Measurements from ENCODE around the gene RGS14.
"Not testable (repeated sequence)": the region's sequence is repeated elsewhere in the genome, so short reads cannot be mapped to it uniquely, and the experiment has no call there.

RGS14 gene

DNA sequence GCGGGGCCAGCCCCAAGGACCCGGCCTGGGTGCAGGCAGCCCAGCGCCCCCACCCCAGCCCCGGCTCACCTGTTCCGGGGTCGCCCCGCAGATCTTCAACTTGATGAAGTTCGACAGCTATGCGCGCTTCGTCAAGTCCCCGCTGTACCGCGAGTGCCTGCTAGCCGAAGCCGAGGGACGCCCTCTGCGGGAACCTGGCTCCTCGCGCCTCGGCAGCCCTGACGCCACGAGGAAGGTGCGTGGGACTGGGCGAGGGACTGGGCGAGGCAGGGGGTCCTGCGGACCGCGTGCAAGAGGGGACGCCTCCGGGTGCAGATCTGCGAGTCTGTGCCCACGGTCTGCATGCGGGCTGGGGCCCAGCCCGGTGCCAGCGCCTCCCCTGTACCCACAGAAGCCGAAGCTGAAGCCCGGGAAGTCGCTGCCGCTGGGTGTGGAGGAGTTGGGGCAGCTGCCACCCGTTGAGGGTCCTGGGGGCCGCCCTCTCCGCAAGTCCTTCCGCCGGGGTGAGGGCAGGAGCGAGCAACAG is 9.7 kb downstream of the RGS14 start:
- no peak for DNase-seq

DNA sequence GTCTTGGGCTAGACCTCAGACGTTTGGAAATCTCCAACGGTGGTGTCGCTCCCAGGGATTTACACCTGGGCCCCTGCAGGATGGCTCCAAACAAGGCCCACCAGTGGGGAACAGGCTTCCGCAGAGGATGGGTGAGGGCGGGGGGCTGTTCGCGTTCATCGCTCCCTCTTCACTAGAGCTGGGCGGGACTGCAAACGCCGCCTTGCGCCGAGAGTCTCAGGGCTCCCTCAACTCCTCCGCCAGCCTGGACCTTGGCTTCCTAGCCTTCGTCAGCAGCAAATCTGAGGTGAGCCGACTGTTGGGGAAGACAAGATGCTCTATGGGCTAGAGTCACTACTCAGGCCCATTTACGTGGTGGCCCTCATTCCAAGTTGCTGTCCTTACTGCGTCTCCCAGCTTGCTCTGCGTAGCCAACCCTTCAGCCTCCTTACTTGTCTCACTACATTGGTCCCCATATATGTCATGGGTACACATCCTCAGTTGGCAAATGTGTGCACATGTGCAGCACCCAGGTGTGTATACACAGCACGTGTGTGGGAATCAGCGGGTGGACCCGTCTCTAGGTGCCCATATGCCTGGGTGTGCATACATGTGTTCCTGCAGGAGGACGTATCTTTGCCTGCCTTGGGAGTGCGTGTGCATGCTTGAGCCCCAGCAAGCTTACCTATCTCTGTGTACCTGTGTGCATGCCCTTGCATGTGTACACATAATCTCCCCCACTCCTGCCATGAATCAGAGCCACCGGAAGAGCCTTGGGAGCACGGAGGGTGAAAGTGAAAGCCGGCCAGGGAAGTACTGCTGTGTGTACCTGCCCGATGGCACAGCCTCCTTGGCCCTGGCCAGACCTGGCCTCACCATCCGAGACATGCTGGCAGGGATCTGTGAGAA is 10.5 kb downstream of the RGS14 start:
- DNase-seq: no peak

DNA sequence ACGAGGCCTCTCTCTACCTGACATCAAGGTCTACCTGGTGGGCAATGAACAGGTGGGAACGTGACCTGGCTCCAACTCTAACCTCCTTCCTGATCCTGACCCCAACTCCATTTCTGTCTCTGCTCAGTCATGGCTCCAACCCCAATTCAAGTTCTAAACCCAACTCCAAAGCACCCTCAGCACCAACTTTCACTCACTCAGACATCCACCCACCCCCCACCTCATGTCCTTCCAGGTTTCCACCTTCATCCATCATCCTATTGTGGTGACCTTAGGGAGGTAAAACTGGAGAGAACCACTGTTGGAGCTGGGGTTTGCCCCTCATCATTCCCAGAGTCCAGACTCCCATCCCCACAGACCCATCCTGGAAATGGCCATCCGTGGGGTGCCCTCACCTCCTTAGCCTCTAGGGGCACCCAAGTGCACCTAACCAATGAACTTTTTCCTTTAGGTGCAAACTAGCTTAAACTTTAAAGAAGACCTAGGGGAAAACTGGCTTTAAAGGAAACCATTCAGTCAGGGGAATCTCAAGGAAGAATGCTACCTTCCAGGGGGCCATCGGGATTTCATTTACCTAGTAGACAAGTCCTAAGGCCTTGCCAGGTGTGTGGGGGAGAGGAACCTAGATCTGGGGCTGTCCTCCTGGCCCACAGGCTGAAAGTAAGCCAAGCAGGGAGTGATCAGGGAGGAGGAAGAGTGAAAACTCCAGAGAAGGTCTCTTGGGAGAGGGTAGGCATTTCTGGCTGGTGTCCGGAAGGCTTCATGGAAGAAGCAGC is 11.3 kb downstream of the RGS14 start:
- no peak for DNase-seq

DNA sequence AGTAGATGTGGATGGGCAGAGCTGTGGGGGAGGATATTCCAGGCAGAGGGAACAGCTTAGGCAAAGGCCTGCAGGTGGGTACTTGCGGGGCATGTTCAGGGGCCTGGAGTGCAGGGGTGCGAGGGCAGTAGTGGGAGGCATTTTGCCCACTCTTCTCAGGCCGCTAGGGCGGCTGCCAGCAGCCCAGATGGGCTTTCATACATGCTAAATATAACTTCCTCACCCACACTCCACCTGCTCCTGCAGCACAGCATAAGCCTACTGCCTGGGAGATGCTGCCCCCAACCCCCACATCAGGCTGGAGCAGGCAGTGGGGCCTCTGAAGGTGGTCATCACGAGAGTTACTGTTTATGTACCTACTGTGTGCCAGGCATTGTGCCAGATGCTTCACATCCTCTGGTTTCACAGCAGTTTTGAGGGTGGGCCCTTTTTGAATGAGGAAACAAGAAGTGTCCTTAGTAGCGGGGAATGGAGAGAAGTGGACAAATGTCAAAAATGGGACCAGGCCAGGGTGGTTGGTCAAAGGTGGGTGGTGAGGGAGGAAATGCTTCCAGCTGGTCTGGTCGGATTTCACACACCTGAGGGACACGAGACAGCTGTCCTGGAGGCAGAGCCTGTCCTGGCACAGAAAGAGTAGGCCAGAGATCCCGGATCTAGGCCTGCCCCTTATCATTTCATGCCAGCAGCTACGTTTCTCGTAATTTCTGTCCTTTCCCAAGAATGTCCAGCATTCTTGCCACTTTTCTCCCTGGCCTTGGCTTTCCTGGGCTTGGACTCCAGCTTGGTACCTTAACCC is 12.1 kb downstream of the RGS14 start:
- DNase-seq: no peak

DNA sequence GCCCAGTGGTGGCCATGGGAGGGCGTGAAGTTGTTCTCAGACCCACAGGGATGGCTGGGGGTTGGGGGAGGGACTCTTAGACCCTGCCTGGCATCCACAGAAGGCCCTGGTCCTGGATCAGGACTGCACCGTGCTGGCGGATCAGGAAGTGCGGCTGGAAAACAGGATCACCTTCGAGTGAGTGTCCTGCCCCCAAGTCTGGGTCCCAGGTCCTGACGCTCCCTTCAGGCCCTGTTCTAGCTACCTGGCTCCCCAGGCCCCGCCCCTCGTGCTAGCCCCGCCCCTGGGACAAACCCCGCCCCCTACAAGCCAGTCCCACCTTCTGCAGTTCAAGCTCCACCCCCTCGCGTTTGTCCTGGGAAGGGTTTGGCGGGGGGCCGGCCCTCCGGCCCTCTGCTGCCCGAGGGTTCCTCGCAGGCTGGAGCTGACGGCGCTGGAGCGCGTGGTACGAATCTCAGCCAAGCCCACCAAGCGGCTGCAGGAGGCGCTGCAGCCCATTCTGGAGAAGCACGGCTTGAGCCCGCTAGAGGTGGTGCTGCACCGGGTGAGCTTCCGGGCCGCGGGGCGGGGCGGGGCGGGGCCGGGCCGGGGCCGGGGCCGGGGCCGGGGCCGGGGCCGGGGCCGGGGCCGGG is 12.9 kb downstream of the RGS14 start:
- no peak for DNase-seq

DNA sequence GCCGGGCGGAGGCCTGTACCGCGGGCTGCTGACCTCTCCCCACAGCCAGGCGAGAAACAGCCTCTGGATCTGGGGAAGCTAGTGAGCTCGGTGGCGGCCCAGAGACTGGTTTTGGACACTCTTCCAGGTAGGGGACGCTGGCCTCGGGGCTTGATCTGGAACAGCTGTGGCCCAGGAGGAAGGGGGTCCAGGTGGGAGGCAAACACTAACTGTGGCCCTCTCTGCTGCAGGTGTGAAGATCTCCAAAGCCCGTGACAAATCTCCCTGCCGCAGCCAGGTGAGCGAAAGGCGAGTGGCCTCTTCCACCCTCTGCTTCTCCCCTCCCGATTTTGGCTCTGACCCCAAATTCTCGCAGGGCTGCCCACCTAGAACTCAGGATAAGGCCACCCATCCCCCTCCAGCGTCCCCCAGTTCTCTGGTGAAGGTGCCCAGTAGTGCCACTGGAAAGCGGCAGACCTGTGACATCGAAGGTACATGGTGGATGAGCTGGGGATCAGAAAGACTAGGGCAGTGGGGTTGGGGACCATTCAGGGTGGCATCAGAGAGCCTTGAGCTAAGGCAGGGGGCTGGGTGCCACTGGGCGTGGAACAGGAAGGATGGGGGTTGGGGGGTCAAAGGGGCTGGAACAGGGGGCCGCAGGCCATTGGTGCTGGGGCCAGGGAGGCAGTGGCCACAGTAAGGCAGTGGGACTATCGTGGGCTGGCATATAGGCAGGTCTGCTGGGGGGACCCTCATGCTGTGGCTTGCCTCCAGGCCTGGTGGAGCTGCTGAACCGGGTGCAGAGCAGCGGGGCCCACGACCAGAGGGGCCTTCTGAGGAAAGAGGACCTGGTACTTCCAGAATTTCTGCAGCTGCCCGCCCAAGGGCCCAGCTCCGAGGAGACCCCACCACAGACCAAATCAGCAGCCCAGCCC is 13.7 kb downstream of the RGS14 start:
- no peak for DNase-seq

DNA sequence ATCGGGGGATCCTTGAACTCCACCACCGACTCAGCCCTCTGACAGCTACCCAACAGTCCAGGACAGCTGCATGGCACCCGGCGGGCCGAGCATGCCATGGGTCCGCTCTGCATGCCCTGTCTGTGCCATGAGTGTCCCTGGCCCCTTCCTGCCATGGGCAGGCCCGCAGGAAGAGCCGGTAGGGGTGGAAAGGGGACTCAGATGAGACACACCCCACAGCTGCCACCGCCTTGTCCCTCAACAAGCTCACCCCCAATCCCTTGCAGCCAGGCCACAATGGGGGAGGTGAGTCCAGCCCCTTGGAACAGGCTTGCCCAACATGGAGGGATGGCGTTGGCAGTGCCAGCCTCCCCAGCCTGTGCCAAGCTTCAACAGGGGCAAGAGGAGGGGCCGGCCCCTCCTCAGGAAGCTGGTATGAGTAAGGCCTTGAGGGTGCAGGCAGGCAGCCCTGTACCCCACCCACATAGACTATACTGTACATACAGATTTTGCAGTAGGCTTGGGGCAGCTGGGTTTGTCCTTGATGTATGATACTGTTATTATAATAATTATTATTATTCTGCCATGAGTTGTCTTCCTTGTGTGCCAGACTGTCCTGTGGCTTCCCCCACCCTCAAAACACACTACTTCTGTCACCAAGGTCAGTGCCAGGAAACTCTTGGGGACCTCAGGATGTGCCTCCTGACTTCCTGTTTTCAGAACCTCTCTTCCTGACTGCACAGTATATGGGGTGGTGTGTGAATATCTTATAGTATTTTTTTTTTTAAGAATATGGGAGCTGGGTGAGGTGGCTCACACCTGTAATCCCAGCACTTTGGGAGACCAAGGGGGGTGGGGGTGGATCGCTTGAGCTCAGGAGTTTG is 14.5 kb downstream of the RGS14 start:
- DNase-seq: no peak

DNA sequence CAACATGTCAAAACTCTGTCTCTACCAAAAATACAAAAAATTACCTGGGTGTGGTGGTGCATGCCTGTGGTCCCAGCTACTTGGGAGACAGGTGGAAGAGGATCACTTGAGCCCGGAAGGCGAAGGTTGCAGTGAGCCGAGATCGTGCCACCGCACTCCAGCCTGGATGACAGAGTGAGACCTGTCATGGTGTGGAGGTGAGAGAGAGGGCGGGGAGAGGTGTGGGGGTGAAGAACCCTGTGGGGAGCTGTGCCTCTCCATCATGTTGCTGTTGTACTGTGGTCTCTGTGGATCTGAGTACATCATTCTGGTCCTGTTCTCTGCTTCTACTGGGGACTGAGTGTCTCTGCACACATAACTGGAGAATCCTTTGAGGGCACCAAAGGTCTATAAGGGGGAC is 15.2 kb downstream of the RGS14 start:
- DNase-seq: no peak

DNA sequence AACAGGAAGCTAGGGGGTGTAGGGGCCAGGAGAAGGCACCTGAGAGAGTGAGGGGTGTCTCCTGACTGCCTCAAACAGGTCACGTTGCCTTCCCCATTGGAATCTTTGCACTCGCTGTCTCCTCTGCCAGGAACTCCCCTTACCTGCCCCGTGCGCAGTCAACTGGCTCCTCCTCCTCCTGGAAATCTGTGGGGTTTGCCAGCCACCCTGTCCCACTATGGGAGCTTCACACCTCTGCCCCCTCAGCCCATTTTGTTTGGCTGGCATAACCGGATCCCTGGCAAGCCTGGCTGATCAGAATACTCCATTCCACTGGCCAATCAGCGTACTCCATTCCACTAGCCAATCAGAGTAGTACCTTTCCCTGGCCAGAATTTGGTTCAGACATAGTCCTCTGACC is 16.1 kb downstream of the RGS14 start:
- DNase-seq: no peak

DNA sequence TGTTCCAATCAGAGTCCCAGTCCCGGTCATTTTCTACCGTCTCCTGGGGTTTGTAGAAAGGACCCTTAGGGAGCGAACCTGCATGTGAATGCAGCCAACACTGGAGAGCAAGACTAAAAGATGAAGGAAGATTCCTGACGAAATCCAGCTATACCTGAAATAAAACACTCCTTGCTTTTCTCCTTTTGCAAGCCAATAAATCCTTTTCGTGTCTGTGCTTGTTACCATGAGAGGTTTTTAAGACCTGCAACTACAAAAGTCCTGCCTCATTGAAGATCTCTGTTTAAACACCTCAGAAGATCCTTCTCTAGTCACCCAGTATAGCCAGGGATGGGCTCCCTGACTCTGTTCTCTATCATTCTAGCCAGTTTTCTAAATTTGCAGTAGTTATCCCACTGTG is 16.5 kb downstream of the RGS14 start:
- DNase-seq: no peak

DNA sequence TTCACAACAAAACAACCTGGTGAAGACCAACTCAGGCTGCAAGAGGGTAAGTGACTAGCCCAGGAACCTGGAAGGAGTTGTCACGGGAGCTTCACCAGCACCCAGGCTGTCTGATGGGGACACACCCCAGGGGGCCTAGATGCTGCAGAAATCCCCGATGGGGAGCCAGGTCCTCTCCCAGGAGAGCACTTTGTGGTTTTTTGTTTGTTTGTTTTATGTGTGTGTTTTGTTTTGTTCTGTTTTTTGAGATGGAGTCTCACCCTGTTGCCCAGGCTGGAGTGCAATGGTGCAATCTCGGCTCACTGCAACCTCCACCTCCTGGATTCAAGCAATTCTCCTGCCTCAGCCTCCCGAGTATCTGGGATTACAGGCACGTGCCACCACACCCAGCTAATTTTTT is 17.8 kb downstream of the RGS14 start:
- DNase-seq: not testable (repeated sequence)

DNA sequence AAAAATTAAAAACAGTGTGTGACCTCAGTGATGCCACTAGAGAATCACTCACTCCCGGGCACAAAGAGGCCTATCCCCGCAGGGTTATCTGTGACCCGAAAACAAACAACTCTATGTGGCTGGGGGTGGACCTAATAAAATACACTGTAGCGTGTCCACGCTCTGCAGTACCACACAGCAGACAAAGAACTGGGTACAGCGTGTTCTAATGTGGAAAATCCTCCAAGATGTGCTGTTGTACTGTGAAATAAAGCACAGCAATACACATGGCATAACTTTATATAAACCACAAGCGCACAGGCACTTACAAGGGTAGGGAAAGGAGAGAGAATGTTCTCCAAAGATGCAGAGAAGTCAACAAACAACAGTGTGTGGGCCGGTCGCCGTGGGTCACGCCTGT is 18.4 kb downstream of the RGS14 start:
- DNase-seq: no peak

DNA sequence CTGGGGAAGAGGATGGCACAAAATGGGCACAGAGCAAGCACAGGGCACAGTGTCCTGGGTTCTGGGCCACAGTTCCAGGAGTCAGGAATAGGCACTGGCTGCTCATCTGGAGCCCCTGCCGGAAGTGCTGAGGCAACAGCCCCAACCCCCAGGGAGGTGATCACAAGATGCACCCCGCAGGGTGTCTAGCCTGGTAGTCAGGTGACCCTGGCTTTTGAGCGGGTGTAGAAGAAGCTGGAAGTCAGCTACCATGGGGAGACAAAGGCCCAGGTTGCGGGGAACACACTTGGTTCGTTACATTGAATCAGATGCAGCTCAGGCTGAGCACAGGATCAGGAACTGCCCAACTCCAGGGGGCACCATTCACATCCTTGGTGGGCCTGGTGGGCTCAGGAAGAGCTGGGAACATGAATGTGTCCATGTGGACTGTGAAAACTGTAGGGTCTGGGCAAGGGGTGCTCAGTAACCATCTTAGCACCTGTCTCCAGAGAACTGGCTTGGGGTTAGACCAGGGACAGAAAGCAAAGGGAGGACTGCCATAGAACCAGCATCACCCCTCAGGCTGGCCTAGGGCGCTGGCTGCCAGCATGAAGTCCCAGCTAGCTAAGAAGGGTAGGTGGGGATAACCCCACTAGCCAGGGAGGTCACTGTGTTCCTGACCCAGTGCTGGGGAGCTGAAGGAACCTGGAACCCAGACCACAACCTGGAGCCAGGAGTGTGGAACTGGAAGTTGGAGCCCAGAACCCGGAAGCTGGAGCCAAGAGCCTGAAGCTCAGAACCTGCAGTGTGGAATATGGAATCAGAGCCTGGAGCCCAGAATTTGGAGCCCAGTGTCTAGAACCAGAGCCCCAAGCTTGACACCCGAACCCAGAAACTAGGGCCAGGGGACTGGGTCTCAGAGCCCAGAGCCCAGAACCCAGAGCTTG is 20.4 kb downstream of the RGS14 start:
- no peak for DNase-seq

DNA sequence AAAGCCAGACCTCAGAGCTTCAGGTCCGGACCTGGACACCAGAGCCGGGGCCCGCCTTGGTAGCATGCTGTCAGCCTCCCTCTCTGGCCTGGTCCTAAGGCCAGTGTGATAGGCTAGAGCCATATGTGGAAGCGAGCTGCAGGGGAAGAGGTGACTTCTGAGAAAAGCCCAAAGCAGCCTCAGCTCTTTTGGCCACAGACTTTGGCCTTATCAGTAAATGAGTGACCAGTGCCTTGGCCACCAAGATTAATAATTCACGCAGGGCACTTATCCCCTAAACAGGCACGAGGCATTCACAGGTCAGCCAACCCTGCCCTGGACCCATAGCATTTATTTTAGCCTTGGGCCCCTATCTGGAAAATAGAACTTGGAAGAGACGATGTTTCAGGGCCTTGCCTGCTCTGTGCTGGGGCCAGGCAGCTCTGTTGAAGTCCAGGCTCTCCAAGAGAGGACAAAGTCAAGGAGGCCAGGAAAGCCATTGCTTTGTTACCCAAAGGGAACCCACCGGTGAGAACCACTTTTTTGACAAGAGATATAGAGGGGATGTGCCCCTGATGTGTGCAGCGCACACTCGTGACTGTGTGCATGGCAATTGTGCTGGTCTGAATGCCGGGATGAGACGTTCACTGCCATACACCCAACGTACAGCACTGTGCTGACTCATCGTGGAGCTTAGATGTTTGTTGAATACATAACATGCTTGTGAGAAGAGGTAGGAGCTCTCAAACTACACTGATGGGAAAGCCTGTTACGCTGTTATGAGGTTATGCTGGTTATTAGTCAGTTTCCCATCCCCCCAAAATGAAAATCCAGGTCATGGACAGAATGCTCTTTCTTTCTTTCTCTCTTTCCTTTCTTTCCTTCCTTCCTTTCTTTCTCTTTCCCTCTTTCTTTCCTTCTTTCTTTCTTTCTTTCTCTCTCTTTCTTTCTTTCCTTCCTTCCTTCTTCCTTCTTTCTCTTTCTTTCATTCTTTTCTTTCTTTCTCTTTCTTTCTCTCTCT is 21.5 kb downstream of the RGS14 start:
- no peak for DNase-seq

DNA sequence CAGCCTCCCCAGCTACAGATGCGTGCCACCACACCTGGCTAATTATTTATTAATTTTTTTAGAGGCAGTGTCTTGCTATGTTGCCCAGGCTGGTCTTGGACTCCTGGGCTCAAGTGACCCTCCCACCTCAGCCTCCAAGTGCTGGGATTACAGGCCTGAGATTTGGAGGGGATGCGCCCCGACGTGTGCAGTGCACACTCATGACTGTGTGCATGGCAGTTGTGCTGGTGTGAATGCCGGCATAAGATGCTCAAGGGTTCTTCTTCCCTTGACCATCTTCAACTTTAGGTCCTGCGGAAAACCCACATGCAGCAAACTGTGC is 23.0 kb downstream of the RGS14 start:
- DNase-seq: no peak

DNA sequence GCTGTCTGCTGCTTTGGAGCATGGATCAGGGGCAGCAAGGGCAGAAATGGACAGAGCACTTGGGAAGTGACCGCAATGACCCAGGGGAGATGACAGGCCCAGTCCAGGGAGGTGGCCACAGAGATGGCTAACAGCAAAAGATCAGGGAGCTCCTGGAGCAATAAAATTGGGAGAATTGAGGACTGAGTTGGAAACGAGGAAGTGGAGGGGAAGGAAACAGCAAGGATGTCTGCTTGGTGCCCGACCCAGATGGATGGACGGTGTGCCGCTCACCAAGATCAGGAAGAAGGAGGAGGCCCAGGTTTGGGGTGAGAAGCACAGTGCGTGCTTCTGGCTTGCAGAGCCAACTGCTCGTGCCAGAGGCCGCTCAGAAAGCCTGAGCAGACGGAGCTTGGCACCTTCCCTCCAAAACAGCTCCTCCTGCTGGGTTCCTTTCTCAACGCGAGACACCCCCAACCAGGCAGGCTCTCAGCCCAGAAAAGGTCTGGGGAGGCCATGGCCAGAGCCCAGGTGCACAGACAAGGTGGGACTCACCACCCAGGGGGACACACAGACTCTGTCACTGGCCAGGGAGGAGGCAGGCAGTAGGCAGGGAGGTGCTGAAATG is 24.8 kb downstream of the RGS14 start:
- no peak for DNase-seq

DNA sequence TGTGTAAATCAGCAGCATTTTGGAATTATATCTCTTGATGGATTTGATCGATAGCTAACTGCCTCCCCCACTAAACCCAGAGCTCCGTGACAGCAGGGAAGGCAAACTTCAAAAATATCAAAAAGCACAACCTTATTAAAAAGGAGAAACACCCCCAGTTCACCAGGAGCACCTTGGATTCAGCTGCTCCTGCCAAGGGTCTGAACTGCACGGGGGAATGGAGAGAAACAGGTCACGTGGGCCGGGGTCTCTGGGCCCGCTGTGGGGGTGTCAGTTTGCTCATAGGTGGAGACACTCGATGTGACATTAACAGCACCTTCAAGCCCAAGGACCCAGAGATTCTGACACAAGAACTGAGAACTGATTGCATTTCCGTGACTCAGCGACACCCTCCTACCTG is 25.5 kb downstream of the RGS14 start:
- DNase-seq: no peak

DNA sequence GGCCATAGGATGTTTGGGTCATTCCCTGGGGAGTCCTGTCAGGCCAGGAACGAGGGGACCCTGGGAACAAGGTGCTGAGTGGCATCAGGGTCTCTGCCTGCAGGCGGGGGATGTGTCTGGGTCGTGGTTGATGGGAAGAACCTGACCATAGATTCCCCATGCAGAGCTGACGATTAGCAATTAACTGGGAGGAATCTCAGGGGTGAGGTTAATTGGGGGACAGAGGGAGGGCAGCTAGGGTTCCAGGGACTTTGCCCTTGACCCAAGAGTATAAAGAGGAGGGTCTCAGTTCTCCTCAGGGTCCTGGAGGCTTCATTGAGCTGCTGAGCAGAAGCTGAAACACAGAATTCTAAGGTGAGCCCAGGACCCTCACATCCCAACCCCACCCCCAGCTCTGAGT is 26.4 kb downstream of the RGS14 start, which contains the start of gene SLC34A1:
TSS of gene SLC34A1 (plus strand) at position 301 of the 400 bp plus-strand sequence. CDS start 1,308 bp downstream, outside the sequence.
- DNase-seq: no peak
